ENCODE data around the gene RBM47. TPM values are rescaled to one million over a fixed set of nuclear protein-coding genes. Genes with fewer than 3 reads are reported as not detected.
A peak's percentile ranks its signal among the peaks of the same experiment; 100 is the strongest.

The RBM47 gene
- total and polyA plus RNA-seq, 5 donors, result 0.97 to 8.2 (median 4.7) TPM

DNA sequence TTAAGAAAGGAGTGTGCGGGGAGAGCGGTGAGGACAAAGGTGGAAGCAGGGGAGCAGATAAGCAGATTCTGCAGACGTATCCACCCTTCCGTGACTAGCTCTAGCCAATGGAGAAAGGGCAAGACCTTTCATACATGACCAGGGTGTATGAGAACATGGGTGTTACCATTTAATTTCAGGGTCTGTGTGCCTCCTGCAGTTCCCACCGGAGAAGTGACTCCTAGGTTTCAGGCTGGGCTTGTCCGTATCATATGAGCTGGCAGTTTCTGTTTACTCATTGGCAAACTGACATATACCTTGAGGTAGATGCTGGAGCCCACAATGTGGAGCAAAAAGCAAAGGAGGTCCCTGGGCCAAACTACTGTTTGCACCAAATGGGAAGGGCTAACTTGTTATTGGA, 6.8 kb downstream of the RBM47 start:
- WGBS, result 72% methylated on average over 6 of the region's 6 CpGs
- DNase-seq (no peak), ATAC-seq (no peak)
- Histone ChIP-seq H3K4me3 (ENCODE audit: low read length) (no peak overlapping the region), H3K27ac (ENCODE audit: low read length) (no peak overlapping the region), H3K9me3 (ENCODE audit: control insufficient read depth, low read length) (no peaks in the 10 kb centered on the region), H3K27me3 (ENCODE audit: control insufficient read depth, insufficient read depth) (no peaks in the 10 kb centered on the region), H3K4me1 (ENCODE audit: control insufficient read depth, insufficient read depth, low read length) (no peaks in the 10 kb centered on the region)
- intact Hi-C loops (cut with DNase I), result no loop called here

DNA sequence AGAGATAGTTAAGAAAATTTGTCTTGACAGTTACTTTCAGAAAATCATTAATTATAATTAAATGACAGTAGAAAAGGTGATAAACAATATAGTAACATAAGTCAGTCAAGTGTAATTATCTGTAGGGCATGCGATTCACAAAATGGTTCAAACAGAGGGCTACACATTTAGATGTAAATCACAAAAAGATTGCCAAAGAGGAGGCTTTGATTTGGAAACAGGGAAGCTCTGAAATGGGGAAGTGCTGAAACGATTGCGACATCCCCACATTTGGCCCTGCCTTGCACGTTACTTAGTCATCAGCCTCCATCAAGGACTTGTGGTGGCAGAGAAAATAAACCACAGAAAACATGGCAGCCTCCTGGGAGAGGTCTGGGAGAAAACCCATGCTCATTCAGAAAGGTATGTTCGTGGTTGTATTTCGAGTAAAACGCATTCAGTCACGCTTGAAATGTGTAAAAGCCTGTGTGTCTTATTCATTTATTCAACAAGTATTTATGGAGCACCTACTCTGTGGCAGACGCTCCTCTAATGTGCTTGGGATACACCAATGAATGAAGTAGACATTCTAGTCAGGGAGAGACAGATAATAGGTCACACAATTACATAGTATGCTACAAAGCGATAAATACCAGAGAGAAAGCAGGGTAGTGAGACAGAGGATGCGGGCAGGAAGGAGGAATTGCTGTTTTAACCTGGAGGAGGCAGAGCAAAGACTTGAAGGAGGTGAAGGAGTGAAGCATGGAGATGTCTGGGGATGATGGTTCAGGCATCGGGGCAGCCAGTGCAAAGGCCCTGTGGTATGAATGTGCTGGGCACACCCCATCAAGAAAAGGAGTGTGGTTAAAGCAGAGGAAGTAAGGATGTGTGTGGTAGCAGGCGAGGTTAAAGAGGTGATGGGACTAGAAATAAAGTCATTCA, 7.8 kb downstream of the RBM47 start:
- WGBS, result 75% methylated on average over 13 of the region's 13 CpGs
- Histone ChIP-seq H3K27ac (ENCODE audit: low read length) (no peak overlapping the region), H3K4me3 (ENCODE audit: low read length) (no peak overlapping the region), H3K27me3 (ENCODE audit: control insufficient read depth, insufficient read depth) (no peaks in the 10 kb centered on the region), H3K4me1 (ENCODE audit: control insufficient read depth, insufficient read depth, low read length) (no peaks in the 10 kb centered on the region), H3K9me3 (ENCODE audit: control insufficient read depth, low read length) (no peaks in the 10 kb centered on the region)
- ATAC-seq, result peak; percentile 76 to 79
- peak; percentile 77 to 82 (median 81) for DNase-seq
- intact Hi-C loops (cut with DNase I), result no loop called here

DNA sequence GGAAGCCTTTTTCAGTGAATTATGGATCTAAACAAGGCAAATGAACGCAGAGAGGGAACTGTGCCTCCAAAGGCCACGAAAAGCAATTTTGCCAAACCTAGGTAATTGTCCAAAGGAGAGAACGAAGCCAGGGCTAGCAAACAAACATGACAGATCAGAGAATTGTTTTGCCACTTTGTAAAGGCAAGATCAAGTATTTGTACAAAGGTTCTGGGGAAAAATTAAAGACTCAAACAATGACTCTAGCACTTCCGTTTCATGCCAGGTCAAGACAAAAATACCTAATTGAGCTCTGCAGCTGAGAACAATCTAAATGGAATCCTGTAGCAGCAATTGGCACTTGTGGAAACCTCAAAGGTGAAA, 8.5 kb downstream of the RBM47 start:
- no peaks in the 10 kb centered on the region for H3K27me3 ChIP-seq (ENCODE audit: control insufficient read depth, insufficient read depth)
- H3K9me3 ChIP-seq (ENCODE audit: control insufficient read depth, low read length), result no peaks in the 10 kb centered on the region
- ATAC-seq (no peak), DNase-seq (no peak)
- H3K4me1 ChIP-seq (ENCODE audit: control insufficient read depth, insufficient read depth, low read length), result no peaks in the 10 kb centered on the region
- H3K4me3 ChIP-seq (ENCODE audit: low read length), result no peak overlapping the region
- WGBS, result 73% methylated on average over 4 of the region's 4 CpGs
- intact Hi-C loops (cut with DNase I), result no loop called here
- no peak overlapping the region for H3K27ac ChIP-seq (ENCODE audit: low read length)

DNA sequence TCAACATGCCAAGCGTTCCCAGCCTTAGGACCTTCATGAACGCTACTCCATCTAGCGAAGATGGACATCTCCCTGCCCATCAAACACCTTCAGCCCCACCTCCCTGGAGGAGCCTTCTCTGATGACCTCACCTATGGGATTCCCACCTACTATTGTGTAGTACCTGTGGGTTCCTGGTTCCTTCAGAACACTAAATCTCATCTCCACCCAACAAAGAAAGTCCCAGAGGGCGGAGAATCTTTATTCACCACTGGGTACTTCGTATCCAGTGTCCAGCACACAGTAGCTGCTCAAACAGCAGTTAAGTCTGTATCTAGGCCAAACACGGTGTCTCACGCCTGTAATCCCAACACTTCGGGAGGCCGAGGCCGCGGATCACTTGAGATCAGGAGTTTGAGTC, 10.1 kb downstream of the RBM47 start:
- ATAC-seq (no peak), DNase-seq (no peak)
- H3K27ac ChIP-seq (ENCODE audit: low read length), result no peak overlapping the region
- no peaks in the 10 kb centered on the region for H3K9me3 ChIP-seq (ENCODE audit: control insufficient read depth, low read length)
- H3K27me3 ChIP-seq (ENCODE audit: control insufficient read depth, insufficient read depth), result no peaks in the 10 kb centered on the region
- WGBS, result 88% methylated on average over 11 of the region's 11 CpGs
- H3K4me1 ChIP-seq (ENCODE audit: control insufficient read depth, insufficient read depth, low read length), result no peaks in the 10 kb centered on the region
- H3K4me3 ChIP-seq (ENCODE audit: low read length), result no peak overlapping the region
- intact Hi-C loops (cut with DNase I), result no loop called here

GRCh38 chr4:40617872-40618271, 11.8 kb downstream of the RBM47 start:
- no peak for ATAC-seq
- DNase-seq, result no peak
- Histone ChIP-seq H3K27me3 (ENCODE audit: control insufficient read depth, insufficient read depth) (no peaks in the 10 kb centered on the region), H3K4me3 (ENCODE audit: low read length) (no peak overlapping the region), H3K27ac (ENCODE audit: low read length) (no peak overlapping the region), H3K9me3 (ENCODE audit: control insufficient read depth, low read length) (no peaks in the 10 kb centered on the region), H3K4me1 (ENCODE audit: control insufficient read depth, insufficient read depth, low read length) (no peaks in the 10 kb centered on the region)
- WGBS, result 93% methylated on average over 2 of the region's 2 CpGs
- intact Hi-C loops (cut with DNase I), result no loop called here

DNA sequence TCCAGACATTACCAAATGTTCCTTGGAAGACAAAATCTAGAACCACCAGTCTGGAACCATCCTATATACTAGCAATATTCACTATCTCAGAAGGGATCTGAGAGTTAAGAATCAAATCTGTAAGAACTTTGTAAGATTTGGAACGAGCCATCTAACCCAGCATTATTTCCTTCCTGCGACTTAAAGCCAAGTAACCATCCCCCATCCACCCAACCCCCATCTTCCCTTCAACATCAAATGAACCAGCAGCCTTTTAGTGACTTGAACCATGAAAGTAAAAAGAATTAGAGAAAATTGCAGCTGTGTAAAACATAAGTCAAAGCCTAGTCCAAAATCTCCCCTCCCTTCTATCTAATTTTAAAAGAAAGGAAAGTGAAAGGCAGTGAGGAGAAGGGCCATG, 15.6 kb downstream of the RBM47 start:
- WGBS, result 71% methylated on average over 2 of the region's 2 CpGs
- Histone ChIP-seq H3K4me1 (ENCODE audit: control insufficient read depth, insufficient read depth, low read length) (no peaks in the 10 kb centered on the region), H3K9me3 (ENCODE audit: control insufficient read depth, low read length) (no peaks in the 10 kb centered on the region), H3K4me3 (ENCODE audit: low read length) (no peak overlapping the region), H3K27me3 (ENCODE audit: control insufficient read depth, insufficient read depth) (no peaks in the 10 kb centered on the region), H3K27ac (ENCODE audit: low read length) (no peak overlapping the region)
- DNase-seq, result no peak
- intact Hi-C loops (cut with DNase I), result no loop called here
- no peak for ATAC-seq

GRCh38 chr4:40613456-40613855, 16.2 kb downstream of the RBM47 start:
- 57% methylated on average over 1 of the region's 1 CpG for WGBS

DNA sequence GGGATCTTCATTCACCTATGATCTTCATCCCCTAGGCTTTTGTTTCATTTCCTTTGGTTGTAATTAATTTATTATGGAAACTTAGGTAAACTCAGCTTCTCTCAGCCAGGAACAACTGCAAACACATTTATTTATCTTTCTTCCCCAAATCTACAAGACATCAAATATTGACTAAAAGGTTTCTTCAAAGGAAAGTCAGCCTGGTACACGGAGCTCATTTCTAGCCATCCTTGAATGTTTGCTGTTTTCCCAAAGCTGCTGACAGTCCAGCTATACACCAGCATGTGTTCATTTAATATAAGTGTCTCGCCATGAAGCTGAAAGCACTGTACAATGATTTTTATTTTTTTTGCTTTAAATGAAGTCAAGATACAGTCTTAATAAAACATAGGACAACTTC, 16.8 kb downstream of the RBM47 start:
- H3K9me3 ChIP-seq (ENCODE audit: control insufficient read depth, low read length), result no peaks in the 10 kb centered on the region
- no peaks in the 10 kb centered on the region for H3K27me3 ChIP-seq (ENCODE audit: control insufficient read depth, insufficient read depth)
- intact Hi-C loops (cut with DNase I), result no loop called here
- no peak overlapping the region for H3K27ac ChIP-seq (ENCODE audit: low read length)
- DNase-seq (no peak), ATAC-seq (no peak)
- no peaks in the 10 kb centered on the region for H3K4me1 ChIP-seq (ENCODE audit: control insufficient read depth, insufficient read depth, low read length)
- WGBS, result 86% methylated on average over 2 of the region's 2 CpGs
- H3K4me3 ChIP-seq (ENCODE audit: low read length), result no peak overlapping the region

More at GRCh38 chr4:40613456-40613855, 16.2 kb downstream of the RBM47 start:
- no peaks in the 10 kb centered on the region for H3K9me3 ChIP-seq (ENCODE audit: control insufficient read depth, low read length)
- ATAC-seq (no peak), DNase-seq (no peak)
- no peak overlapping the region for H3K4me3 ChIP-seq (ENCODE audit: low read length)
- intact Hi-C loops (cut with DNase I), result no loop called here
- H3K27me3 ChIP-seq (ENCODE audit: control insufficient read depth, insufficient read depth), result no peaks in the 10 kb centered on the region
- no peaks in the 10 kb centered on the region for H3K4me1 ChIP-seq (ENCODE audit: control insufficient read depth, insufficient read depth, low read length)
- no peak overlapping the region for H3K27ac ChIP-seq (ENCODE audit: low read length)

DNA sequence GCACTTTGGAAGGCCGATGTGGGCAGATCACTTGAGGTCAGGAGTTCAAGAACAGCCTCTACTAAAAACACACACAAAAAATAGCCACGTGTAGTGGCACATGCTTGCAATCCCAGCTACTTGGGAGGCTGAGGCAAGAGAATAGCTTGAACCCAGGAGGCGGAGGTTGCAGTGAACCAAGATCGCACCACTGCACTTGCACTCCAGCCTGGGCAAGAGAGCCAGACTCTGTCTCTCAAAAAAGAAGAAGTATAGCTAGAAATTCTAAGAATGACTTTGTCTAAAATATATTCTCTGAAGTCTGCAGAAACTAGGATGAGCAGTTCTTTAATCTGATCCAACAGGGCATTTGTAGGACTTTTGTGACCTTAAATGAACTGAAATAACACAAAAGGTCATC, 17.4 kb downstream of the RBM47 start:
- Histone ChIP-seq H3K4me1 (ENCODE audit: control insufficient read depth, insufficient read depth, low read length) (no peaks in the 10 kb centered on the region), H3K27ac (ENCODE audit: low read length) (no peak overlapping the region), H3K9me3 (ENCODE audit: control insufficient read depth, low read length) (no peaks in the 10 kb centered on the region), H3K27me3 (ENCODE audit: control insufficient read depth, insufficient read depth) (no peaks in the 10 kb centered on the region), H3K4me3 (ENCODE audit: low read length) (no peak overlapping the region)
- no peak for ATAC-seq
- DNase-seq, result no peak
- intact Hi-C loops (cut with DNase I), result no loop called here
- whole genome bisulfite sequencing, result 87% methylated on average over 4 of the region's 4 CpGs

GRCh38 chr4:40608628-40609027, 21.0 kb downstream of the RBM47 start:
- intact Hi-C loops (cut with DNase I), result no loop called here
- DNase-seq (no peak), ATAC-seq (no peak)
- no peaks in the 10 kb centered on the region for H3K27me3 ChIP-seq (ENCODE audit: control insufficient read depth, insufficient read depth)
- no peaks in the 10 kb centered on the region for H3K9me3 ChIP-seq (ENCODE audit: control insufficient read depth, low read length)
- no peak overlapping the region for H3K4me3 ChIP-seq (ENCODE audit: low read length)
- no peak overlapping the region for H3K27ac ChIP-seq (ENCODE audit: low read length)
- 68% methylated on average over 2 of the region's 2 CpGs for WGBS
- H3K4me1 ChIP-seq (ENCODE audit: control insufficient read depth, insufficient read depth, low read length), result no peaks in the 10 kb centered on the region

- H3K27me3 ChIP-seq (ENCODE audit: control insufficient read depth, insufficient read depth), result no peaks in the 10 kb centered on the region
- WGBS, result 93% methylated on average over 3 of the region's 3 CpGs
- H3K27ac ChIP-seq (ENCODE audit: low read length), result no peak overlapping the region
- intact Hi-C loops (cut with DNase I), result no loop called here
- H3K4me3 ChIP-seq (ENCODE audit: low read length), result no peak overlapping the region
- DNase-seq (no peak), ATAC-seq (no peak)
- H3K9me3 ChIP-seq (ENCODE audit: control insufficient read depth, low read length), result no peaks in the 10 kb centered on the region
- no peaks in the 10 kb centered on the region for H3K4me1 ChIP-seq (ENCODE audit: control insufficient read depth, insufficient read depth, low read length)
Measured at GRCh38 chr4:40607221-40607620, 22.4 kb downstream of the RBM47 start.

Measured in right cardiac atrium (tissue), 5 donors.